Activated B cell treated with CpG ODN at 0.5 μM for 24 hours (primary cell): ENCODE results near the gene TSHZ2. TPM values are rescaled to one million over a fixed set of nuclear protein-coding genes. Genes with fewer than 3 reads are reported as not detected.

Source experiments
- ATAC-seq: fragments of 200-7000 bp; cut with Tn5 transposase; one replicate; pipeline ENCODE4 v1.10.0; 2021; ENCODE audit warnings: low read depth, mild to moderate bottlenecking, moderate library complexity
- CTCF ChIA-PET: fragments of 350-600 bp; sonication (Branson Sonifier 250); formaldehyde crosslinking; loops from one replicate; lab custom pipeline; 2021; ENCODE audit warnings: antibody characterized with exemption; lab: Charles Lee
- POLR2A ChIA-PET: fragments of 350-600 bp; sonication (Branson Sonifier 250); formaldehyde crosslinking; loops from one replicate; lab custom pipeline; 2021; ENCODE audit warnings: antibody characterized with exemption; lab: Charles Lee
- DNase-seq: peaks from one replicate; pipeline ENCODE4 v3.0.0; 2022
- H3K27ac Mint-ChIP-seq: one replicate; pipeline ENCODE4 v1.8.0; 2020; ENCODE audit warnings: mixed read lengths
- H3K27me3 Mint-ChIP-seq: one replicate; pipeline ENCODE4 v1.8.0; 2021; ENCODE audit warnings: mixed read lengths
- H3K36me3 Mint-ChIP-seq: one replicate; pipeline ENCODE4 v1.8.0; 2021; ENCODE audit warnings: low read depth, mixed read lengths
- H3K4me1 Mint-ChIP-seq: one replicate; pipeline ENCODE4 v1.8.0; 2021; ENCODE audit warnings: mixed read lengths
- H3K4me3 Mint-ChIP-seq: one replicate; pipeline ENCODE4 v1.8.0; 2020; ENCODE audit warnings: mild to moderate bottlenecking, mixed read lengths
- H3K9me3 Mint-ChIP-seq: one replicate; pipeline ENCODE4 v1.8.0; 2020; ENCODE audit warnings: mixed read lengths
- intact Hi-C: fragments of 100-400 bp; cut with micrococcal nuclease; formaldehyde crosslinking; loops from one replicate; pipeline ENCODE4 v1.15.1; 2024
- total RNA-seq: library from RNA; stranded (reverse); gene quantifications from 2 replicates; pipeline ENCODE4 v1.2.3, GENCODE V29; 2022
- TF ChIP-seq, protein P1 (sequence below): fragments of 200-600 bp; IDR thresholded peaks from one replicate; pipeline ENCODE4 v1.8.0; 2022; ENCODE audit warnings: antibody characterized with exemption, mild to moderate bottlenecking

TSHZ2 gene
- total RNA-seq, 1 donor from 2014 or later = 1.7 TPM

DNA sequence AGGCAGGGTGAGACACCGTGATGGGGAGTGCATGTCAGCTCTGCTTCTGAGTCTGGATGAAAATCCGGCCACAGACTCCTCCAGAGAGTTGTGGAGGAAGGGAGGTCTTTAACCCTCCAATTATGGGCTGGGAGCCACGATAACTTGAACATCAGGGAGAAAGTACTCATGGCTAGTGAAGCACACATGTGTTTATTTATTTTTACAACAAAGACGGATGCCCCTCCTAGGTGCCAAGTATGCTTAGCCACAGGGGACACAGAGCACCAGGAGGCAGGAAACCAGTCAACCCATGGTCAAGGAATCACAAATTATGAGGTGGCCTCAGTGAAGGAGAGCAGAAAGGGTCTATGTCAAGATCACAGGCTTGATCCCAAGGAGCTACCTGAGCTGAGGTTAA lies 567.4 kb downstream of the TSHZ2 start:
- TF ChIP-seq, protein P1, sequence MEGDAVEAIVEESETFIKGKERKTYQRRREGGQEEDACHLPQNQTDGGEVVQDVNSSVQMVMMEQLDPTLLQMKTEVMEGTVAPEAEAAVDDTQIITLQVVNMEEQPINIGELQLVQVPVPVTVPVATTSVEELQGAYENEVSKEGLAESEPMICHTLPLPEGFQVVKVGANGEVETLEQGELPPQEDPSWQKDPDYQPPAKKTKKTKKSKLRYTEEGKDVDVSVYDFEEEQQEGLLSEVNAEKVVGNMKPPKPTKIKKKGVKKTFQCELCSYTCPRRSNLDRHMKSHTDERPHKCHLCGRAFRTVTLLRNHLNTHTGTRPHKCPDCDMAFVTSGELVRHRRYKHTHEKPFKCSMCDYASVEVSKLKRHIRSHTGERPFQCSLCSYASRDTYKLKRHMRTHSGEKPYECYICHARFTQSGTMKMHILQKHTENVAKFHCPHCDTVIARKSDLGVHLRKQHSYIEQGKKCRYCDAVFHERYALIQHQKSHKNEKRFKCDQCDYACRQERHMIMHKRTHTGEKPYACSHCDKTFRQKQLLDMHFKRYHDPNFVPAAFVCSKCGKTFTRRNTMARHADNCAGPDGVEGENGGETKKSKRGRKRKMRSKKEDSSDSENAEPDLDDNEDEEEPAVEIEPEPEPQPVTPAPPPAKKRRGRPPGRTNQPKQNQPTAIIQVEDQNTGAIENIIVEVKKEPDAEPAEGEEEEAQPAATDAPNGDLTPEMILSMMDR = no peak
- intact Hi-C loops = no loop called here
- H3K4me1 Mint-ChIP-seq = no peaks in the 10 kb centered on the region
- no peak overlapping the region for H3K27ac Mint-ChIP-seq
- no peak overlapping the region for H3K4me3 Mint-ChIP-seq
- ATAC-seq (no peak), DNase-seq (no peak)
- POLR2A ChIA-PET = no interaction called here
- H3K27me3 Mint-ChIP-seq = no peaks in the 10 kb centered on the region
- CTCF ChIA-PET = no interaction called here
- no peaks in the 10 kb centered on the region for H3K9me3 Mint-ChIP-seq
- no peaks in the 10 kb centered on the region for H3K36me3 Mint-ChIP-seq
